Omental fat pad (tissue), 4 donors: Measurements from ENCODE around the gene OR4D6. TPM values are rescaled to one million over a fixed set of nuclear protein-coding genes. Genes with fewer than 3 reads are reported as not detected.

ENCODE experiments used
- ATAC-seq: fragments of 150-250 bp; one replicate; pipeline ENCODE4 v1.9.1; 2016; ENCODE audit warnings: mild to moderate bottlenecking, moderate library complexity; ENCODE audit not compliant: low FRiP score
- DNase-seq: peaks from one replicate; pipeline ENCODE4 v3.0.0-alpha.2; 2019; ENCODE audit warnings: low spot score
- total RNA-seq, 4 donors: library from RNA; depleted of rRNA; stranded (reverse); fragments of >200 nt; gene quantifications; one replicate each; pipeline ENCODE4 v1.1.0, GENCODE V29; 2016
- TF ChIP-seq, protein P1 (sequence below), 3 donors: fragments of 450-650 bp; IDR thresholded peaks; one replicate each; pipeline ENCODE4 v1.5.1; 2016 to 2017; ENCODE audit warnings: antibody characterized with exemption in 3 of 3, mild to moderate bottlenecking in 3 of 3, moderate library complexity in 2 of 3

The OR4D6 gene
- total RNA-seq = not detected

DNA sequence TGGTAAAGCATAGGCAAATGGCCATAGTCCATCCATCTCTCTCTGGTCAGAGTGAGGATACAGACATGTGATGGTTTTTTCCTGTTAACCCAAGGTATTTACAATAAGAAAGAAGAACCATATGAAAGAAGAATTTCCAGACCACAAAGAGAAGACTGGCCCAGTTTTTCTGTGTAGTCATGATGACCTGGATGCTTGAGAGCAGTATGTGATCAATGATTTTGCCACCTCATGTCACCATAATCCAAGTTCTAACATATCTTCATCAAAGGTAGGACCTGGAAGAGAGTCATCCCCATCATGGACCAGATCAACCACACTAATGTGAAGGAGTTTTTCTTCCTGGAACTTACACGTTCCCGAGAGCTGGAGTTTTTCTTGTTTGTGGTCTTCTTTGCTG, at the start of gene OR4D6:
Gene OR4D6 (plus strand): TSS at position 301 of the 400 bp plus-strand sequence. CDS start 0 bp downstream, at position 301.
- DNase-seq (no peak), ATAC-seq (no peak)
- TF ChIP-seq, protein P1, sequence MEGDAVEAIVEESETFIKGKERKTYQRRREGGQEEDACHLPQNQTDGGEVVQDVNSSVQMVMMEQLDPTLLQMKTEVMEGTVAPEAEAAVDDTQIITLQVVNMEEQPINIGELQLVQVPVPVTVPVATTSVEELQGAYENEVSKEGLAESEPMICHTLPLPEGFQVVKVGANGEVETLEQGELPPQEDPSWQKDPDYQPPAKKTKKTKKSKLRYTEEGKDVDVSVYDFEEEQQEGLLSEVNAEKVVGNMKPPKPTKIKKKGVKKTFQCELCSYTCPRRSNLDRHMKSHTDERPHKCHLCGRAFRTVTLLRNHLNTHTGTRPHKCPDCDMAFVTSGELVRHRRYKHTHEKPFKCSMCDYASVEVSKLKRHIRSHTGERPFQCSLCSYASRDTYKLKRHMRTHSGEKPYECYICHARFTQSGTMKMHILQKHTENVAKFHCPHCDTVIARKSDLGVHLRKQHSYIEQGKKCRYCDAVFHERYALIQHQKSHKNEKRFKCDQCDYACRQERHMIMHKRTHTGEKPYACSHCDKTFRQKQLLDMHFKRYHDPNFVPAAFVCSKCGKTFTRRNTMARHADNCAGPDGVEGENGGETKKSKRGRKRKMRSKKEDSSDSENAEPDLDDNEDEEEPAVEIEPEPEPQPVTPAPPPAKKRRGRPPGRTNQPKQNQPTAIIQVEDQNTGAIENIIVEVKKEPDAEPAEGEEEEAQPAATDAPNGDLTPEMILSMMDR (IDR thresholded peaks at IDR 0.05) = no peak

DNA sequence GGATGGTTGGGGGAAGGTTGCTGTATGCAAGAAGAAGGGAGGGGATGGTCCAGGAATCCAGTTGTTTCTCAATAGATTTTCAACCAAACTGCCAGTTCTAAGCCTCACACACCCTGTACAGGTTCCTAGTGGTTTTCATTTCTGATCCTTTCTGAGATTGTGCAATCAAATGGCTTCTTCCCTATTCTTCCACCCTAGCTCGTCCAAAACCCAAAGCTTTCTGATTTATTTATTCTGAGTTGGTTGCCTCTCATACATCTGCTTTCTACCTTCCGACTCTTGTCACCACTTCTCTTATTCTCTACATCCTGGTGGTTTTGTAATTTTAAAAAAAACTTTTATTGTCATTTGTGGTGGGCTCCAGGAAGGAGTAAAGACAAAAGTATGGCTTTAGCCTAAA, 43.1 kb upstream of the OR4D6 start:
- DNase-seq = no peak
- no peak for ATAC-seq
- TF ChIP-seq, protein P1 (IDR thresholded peaks at IDR 0.05) = no peak

DNA sequence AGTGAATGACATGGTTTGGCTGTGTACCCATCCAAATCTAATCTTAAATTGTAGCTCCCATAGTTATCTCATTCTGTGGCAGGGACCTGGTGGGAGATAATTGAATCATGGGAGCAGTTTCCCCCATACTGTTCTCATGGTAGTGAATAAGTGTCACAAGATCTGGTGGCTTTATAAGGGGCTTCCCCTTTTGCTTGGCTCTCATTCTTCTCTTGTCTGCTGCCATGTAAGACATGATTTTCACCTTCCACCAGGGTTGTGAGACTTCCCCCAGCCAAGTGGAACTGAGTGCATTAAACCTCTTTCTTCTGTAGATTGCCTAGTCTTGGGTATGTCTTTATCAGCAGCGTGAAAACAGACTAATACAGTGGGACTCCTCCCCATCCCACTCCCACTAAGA, 41.6 kb upstream of the OR4D6 start:
- DNase-seq = no peak

DNA sequence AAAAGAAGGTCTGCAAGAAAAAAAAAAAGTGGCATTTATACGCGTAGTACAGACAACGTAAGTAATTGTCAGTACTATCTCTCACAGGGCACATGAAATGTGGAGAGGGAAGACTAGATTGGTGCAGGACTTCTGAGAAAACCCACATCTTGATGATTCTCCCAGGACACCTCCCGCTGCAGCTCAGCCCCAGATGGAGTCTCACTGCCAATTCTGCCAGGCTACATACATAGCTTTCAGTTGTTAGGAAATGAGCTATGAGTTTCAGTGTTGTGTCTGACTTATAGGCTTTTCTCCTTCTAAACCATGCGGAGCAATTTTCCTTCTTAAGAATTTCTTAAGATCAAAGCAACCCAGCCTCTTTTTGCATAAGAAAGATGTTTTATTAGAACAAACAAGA, 40.1 kb upstream of the OR4D6 start:
- no peak for DNase-seq
- TF ChIP-seq, protein P1 (IDR thresholded peaks at IDR 0.05) = no peak
- ATAC-seq = no peak

More for the DNA sequence above, 41.6 kb upstream of the OR4D6 start:
- TF ChIP-seq, protein P1 (IDR thresholded peaks at IDR 0.05) = no peak
- no peak for ATAC-seq

DNA sequence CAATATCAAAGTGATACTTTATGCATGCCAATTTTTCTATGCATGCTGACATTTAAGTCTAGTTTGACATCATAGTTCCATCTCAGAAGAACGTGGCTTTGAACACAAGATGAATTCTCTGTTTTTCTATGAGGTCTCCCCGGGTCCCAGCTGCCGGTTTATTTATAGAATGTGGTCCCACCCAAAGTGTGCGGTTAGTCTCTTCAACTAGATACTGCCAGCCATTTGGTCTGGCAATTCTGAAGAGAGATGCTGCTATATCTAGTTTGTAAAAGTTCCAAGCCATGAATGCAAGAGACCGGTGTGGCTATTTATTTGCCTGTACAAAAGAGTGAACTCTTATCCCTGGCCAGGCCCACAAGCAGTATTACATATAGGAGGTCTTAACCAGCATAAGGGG, 39.7 kb upstream of the OR4D6 start:
- ATAC-seq (no peak), DNase-seq (no peak)
- TF ChIP-seq, protein P1 (IDR thresholded peaks at IDR 0.05) = no peak

DNA sequence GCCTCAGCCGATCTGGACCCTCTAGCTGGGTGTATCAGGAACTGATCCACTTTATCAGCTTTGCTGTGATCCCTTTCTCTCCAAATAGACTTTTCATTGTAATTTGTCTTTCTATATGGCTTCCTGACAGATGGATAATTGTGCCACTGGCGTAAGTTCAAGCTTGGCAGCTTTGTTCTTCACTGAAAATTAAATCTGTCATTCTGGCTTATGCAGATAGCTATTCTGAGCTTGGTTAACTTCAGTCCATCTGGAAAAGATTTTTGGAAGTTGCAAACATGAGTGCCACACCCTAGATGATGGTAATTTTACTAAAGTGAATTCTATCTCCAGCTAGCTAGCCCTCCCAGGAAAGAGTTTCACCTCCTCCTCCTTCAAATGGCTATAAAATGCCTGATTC, 38.6 kb upstream of the OR4D6 start:
- TF ChIP-seq, protein P1 (IDR thresholded peaks at IDR 0.05) = no peak
- DNase-seq = no peak
- ATAC-seq = no peak

DNA sequence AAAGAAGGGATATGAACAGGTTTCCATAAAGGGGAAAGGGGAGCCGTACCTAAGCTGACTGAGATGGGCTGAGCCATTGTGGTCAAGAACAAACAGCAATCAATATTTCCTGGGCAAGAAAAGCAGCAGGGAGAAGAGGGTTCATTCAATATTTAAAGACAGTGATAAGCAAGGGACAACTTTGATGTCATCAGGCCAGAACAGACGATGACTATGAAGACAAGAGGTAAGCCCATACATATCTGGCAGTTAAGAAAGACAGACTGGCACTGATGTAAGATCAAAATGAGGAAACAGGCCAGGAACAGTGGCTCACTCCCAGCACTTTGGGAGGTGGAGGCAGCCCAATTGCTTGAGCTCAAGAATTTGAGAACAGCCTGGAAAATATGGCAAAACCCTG, 32.9 kb upstream of the OR4D6 start:
- ATAC-seq = no peak
- no peak for DNase-seq
- TF ChIP-seq, protein P1 (IDR thresholded peaks at IDR 0.05) = no peak
